Panc1 (cell line): ENCODE measurements around the gene FLT1. TPM values are rescaled to one million over a fixed set of nuclear protein-coding genes. Genes with fewer than 3 reads are reported as not detected.

Experiments
- ATAC-seq: fragments of 200-7000 bp; cut with Tn5 transposase; 2 replicates; pipeline ENCODE4 v1.9.1; 2020; ENCODE audit warnings: mild to moderate bottlenecking, moderate library complexity
- BruUV-seq: library from RNA; stranded (reverse); fragments of 400-500 nt; replicated peaks from 2 replicates; lab custom pipeline; 2021; lab: Mats Ljungman, UMichigan
- CTCF ChIA-PET: fragments of 300-600 bp; sonication (Branson Sonifier 250); formaldehyde crosslinking; loops from one replicate; lab custom pipeline; 2022; ENCODE audit warnings: antibody characterized with exemption; lab: Charles Lee
- POLR2A ChIA-PET: fragments of 300-600 bp; sonication (Branson Sonifier 250); formaldehyde crosslinking; loops from one replicate; lab custom pipeline; 2022; ENCODE audit warnings: antibody characterized with exemption; lab: Charles Lee
- DNase-seq: peaks from one replicate; pipeline ENCODE4 v3.0.0-alpha.2; 2010; ENCODE audit warnings: low read depth, low spot score
- H3K27ac ChIP-seq: 2 replicates; pipeline ENCODE4 v1.5.1; 2011; ENCODE audit warnings: mild to moderate bottlenecking, low read length, inconsistent platforms
- H3K27me3 ChIP-seq: fragments of 200-500 bp; sonication (Bioruptor generic); 2 replicates; pipeline ENCODE4 v1.6.0; 2014; ENCODE audit warnings: low read length, inconsistent platforms; ENCODE audit not compliant: control insufficient read depth, insufficient read depth
- H3K36me3 ChIP-seq: fragments of 200-500 bp; sonication (Bioruptor generic); 2 replicates; pipeline ENCODE4 v1.5.1; 2014; ENCODE audit warnings: inconsistent platforms, mild to moderate bottlenecking, low read length, moderate library complexity; ENCODE audit not compliant: control insufficient read depth, insufficient read depth
- H3K4me1 ChIP-seq: 2 replicates; pipeline ENCODE4 v1.5.1; 2011; ENCODE audit warnings: inconsistent platforms, mild to moderate bottlenecking, low read length, moderate library complexity; ENCODE audit not compliant: control insufficient read depth, insufficient read depth
- H3K4me3 ChIP-seq, 2 experiments: 2 replicates each; pipeline ENCODE4 v1.5.1; 2011 to 2012; ENCODE audit warnings: low read depth in 2 of 2, low read length in 2 of 2, mild to moderate bottlenecking in 2 of 2, inconsistent platforms in 1 of 2, moderate library complexity in 1 of 2
- H3K9me3 ChIP-seq: fragments of 200-500 bp; sonication (Bioruptor generic); 2 replicates; pipeline ENCODE4 v1.5.1; 2014; ENCODE audit warnings: low read depth, mild to moderate bottlenecking, inconsistent platforms, low read length, moderate library complexity; ENCODE audit not compliant: control insufficient read depth, insufficient read depth
- POLR2AphosphoS5 ChIP-seq: IDR thresholded peaks from 2 replicates; pipeline ENCODE4 v1.6.1; 2012; ENCODE audit warnings: mild to moderate bottlenecking, low read depth, low read length, moderate library complexity
- SIN3A ChIP-seq: IDR thresholded peaks from 2 replicates; pipeline ENCODE4 v1.6.1; 2012; ENCODE audit warnings: low read depth, mild to moderate bottlenecking, low read length, moderate library complexity, borderline replicate concordance; ENCODE audit not compliant: insufficient read depth
- TCF7L2 ChIP-seq: IDR thresholded peaks from 2 replicates; pipeline ENCODE4 v1.6.1; 2011; ENCODE audit warnings: mild to moderate bottlenecking, low read depth, low read length, inconsistent platforms
- in situ Hi-C: cut with HindIII; loops from 2 replicates; pipeline ENCODE4 v1.10.0; 2016; ENCODE audit warnings: low sequenced_read_pairs, low pct_unique_long_range_greater_than_20kb
- intact Hi-C: fragments of 100-400 bp; cut with micrococcal nuclease; formaldehyde crosslinking; loops from one replicate; pipeline ENCODE4 v1.10.0; 2022; ENCODE audit not compliant: unreplicated experiment
- total RNA-seq: library from RNA; stranded (reverse); gene quantifications from one replicate; pipeline ENCODE4 v1.2.1, GENCODE V29; 2021; ENCODE audit not compliant: unreplicated experiment
- TF ChIP-seq, protein P1 (sequence below), 2 experiments: IDR thresholded peaks; 2 replicates each; pipeline ENCODE4 v1.6.1; 2011 to 2012; ENCODE audit warnings: low read depth in 2 of 2, control low read depth in 1 of 2, low read length in 1 of 2, mild to moderate bottlenecking in 1 of 2, moderate library complexity in 1 of 2; ENCODE audit not compliant: insufficient read depth in 1 of 2
- TF ChIP-seq, protein P2 (sequence below): fragments of 450-650 bp; IDR thresholded peaks from 2 replicates; pipeline ENCODE4 v1.5.1; 2017; ENCODE audit warnings: mild to moderate bottlenecking

The FLT1 gene
- total RNA-seq, 1 experiment from 2014 or later: 0.15 TPM

DNA sequence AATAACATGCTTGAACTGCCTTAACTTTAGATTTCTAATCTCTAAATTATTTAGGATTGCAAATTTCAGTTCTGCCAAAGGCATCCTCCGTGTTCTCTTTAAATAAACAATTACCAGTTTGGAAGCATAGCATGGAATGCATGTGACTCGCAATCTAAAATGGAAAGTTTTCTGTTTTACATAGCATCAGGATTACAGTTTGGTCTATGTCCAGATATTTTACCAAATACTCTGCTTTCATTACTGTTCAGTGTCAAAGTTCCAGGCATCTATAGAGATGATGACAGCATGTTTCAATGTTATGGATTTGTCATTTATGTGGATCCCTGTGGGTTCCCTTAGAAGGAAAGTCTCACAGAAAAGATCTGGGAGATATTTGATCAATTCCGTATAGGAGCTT is 16.8 kb downstream of the FLT1 start:
- TF ChIP-seq SIN3A (no peak), POLR2AphosphoS5 (no peak), TCF7L2 (no peak)
- TF ChIP-seq, protein P1, sequence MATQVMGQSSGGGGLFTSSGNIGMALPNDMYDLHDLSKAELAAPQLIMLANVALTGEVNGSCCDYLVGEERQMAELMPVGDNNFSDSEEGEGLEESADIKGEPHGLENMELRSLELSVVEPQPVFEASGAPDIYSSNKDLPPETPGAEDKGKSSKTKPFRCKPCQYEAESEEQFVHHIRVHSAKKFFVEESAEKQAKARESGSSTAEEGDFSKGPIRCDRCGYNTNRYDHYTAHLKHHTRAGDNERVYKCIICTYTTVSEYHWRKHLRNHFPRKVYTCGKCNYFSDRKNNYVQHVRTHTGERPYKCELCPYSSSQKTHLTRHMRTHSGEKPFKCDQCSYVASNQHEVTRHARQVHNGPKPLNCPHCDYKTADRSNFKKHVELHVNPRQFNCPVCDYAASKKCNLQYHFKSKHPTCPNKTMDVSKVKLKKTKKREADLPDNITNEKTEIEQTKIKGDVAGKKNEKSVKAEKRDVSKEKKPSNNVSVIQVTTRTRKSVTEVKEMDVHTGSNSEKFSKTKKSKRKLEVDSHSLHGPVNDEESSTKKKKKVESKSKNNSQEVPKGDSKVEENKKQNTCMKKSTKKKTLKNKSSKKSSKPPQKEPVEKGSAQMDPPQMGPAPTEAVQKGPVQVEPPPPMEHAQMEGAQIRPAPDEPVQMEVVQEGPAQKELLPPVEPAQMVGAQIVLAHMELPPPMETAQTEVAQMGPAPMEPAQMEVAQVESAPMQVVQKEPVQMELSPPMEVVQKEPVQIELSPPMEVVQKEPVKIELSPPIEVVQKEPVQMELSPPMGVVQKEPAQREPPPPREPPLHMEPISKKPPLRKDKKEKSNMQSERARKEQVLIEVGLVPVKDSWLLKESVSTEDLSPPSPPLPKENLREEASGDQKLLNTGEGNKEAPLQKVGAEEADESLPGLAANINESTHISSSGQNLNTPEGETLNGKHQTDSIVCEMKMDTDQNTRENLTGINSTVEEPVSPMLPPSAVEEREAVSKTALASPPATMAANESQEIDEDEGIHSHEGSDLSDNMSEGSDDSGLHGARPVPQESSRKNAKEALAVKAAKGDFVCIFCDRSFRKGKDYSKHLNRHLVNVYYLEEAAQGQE (IDR thresholded peaks at IDR 0.05; ENCODE audit: insufficient read depth in 1 of 2, low read depth in 2 of 2, low read length in 1 of 2): no peak
- TF ChIP-seq, protein P2, sequence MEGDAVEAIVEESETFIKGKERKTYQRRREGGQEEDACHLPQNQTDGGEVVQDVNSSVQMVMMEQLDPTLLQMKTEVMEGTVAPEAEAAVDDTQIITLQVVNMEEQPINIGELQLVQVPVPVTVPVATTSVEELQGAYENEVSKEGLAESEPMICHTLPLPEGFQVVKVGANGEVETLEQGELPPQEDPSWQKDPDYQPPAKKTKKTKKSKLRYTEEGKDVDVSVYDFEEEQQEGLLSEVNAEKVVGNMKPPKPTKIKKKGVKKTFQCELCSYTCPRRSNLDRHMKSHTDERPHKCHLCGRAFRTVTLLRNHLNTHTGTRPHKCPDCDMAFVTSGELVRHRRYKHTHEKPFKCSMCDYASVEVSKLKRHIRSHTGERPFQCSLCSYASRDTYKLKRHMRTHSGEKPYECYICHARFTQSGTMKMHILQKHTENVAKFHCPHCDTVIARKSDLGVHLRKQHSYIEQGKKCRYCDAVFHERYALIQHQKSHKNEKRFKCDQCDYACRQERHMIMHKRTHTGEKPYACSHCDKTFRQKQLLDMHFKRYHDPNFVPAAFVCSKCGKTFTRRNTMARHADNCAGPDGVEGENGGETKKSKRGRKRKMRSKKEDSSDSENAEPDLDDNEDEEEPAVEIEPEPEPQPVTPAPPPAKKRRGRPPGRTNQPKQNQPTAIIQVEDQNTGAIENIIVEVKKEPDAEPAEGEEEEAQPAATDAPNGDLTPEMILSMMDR: no peak
- ATAC-seq: no peak

DNA sequence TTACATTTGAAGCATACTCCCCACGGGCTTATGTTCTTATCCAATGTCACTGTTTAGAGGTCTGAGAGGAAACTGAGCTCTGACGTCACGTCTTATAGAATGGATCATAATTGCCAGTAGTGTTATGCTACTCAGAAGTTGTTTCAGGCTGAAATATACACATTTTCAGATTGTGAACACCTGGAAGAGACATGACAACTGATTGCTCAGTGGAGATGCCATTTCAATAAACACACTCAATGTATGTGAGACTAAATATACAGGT is 17.3 kb downstream of the FLT1 start:
- no TSS peak for BruUV-seq
- intact Hi-C loops: no loop called here
- CTCF ChIA-PET: no interaction called here

More for the DNA sequence above, 16.8 kb downstream of the FLT1 start:
- Histone ChIP-seq H3K27me3 (no peaks in the 10 kb centered on the region), H3K36me3 (no peaks in the 10 kb centered on the region), H3K27ac (no peak overlapping the region), H3K4me3 (no peak overlapping the region), H3K4me1 (no peaks in the 10 kb centered on the region), H3K9me3 (no peaks in the 10 kb centered on the region)
- intact Hi-C loops (no loop called here), in situ Hi-C loops (no loop called here)
- DNase-seq: no peak
- CTCF ChIA-PET: no interaction called here
- POLR2A ChIA-PET: interaction anchor here (0.5 kb wide), 1 partner anchor 69 kb away, joined by 6 read pairs; no protein-coding TSS in a partner anchor
- no TSS peak for BruUV-seq

More for the DNA sequence above, 17.3 kb downstream of the FLT1 start:
- Histone ChIP-seq H3K4me1 (no peaks in the 10 kb centered on the region), H3K27ac (no peak overlapping the region), H3K36me3 (no peaks in the 10 kb centered on the region), H3K9me3 (no peaks in the 10 kb centered on the region), H3K27me3 (no peaks in the 10 kb centered on the region), H3K4me3 (no peak overlapping the region)
- TF ChIP-seq, protein P1 (IDR thresholded peaks at IDR 0.05; ENCODE audit: insufficient read depth in 1 of 2, low read depth in 2 of 2, low read length in 1 of 2): no peak
- TF ChIP-seq TCF7L2 (no peak), SIN3A (no peak), POLR2AphosphoS5 (no peak)
- TF ChIP-seq, protein P2: no peak
- no peak for ATAC-seq
- in situ Hi-C loops: no loop called here
- POLR2A ChIA-PET: interaction anchor here (0.5 kb wide), 1 partner anchor 69 kb away, joined by 6 read pairs; no protein-coding TSS in a partner anchor
- no peak for DNase-seq
